Calu3 (cell line): ENCODE results near the gene EIF3K. TPM values are rescaled to one million over a fixed set of nuclear protein-coding genes. Genes with fewer than 3 reads are reported as not detected.
A peak's percentile ranks its signal among the peaks of the same experiment; 100 is the strongest.

ENCODE experiments used
- BruUV-seq: library from RNA; stranded (reverse); fragments of 400-500 nt; replicated peaks from 2 replicates; lab custom pipeline; 2021; lab: Mats Ljungman, UMichigan
- CTCF ChIA-PET: fragments of 300-600 bp; sonication (Branson Sonifier 250); formaldehyde crosslinking; loops from one replicate; lab custom pipeline; 2022; ENCODE audit warnings: antibody characterized with exemption; lab: Charles Lee
- DNase-seq: peaks from one replicate; pipeline ENCODE4 v3.0.0; 2022
- H3K27ac Mint-ChIP-seq: one replicate; pipeline ENCODE4 v1.8.0; 2022; ENCODE audit warnings: mixed read lengths; ENCODE audit not compliant: unreplicated experiment
- H3K27me3 Mint-ChIP-seq: one replicate; pipeline ENCODE4 v1.8.0; 2022; ENCODE audit warnings: mixed read lengths; ENCODE audit not compliant: unreplicated experiment
- H3K36me3 Mint-ChIP-seq: one replicate; pipeline ENCODE4 v1.8.0; 2022; ENCODE audit warnings: mild to moderate bottlenecking, moderate library complexity, mixed read lengths; ENCODE audit not compliant: insufficient read depth, unreplicated experiment
- H3K4me1 Mint-ChIP-seq: one replicate; pipeline ENCODE4 v1.8.0; 2022; ENCODE audit warnings: mild to moderate bottlenecking, low read depth, mixed read lengths; ENCODE audit not compliant: unreplicated experiment
- H3K4me3 Mint-ChIP-seq: one replicate; pipeline ENCODE4 v1.8.0; 2022; ENCODE audit warnings: mild to moderate bottlenecking, low read depth, moderate library complexity, mixed read lengths; ENCODE audit not compliant: unreplicated experiment
- H3K9me3 Mint-ChIP-seq: one replicate; pipeline ENCODE4 v1.8.0; 2022; ENCODE audit warnings: low read depth, mixed read lengths; ENCODE audit not compliant: unreplicated experiment
- intact Hi-C: fragments of 100-400 bp; cut with micrococcal nuclease; formaldehyde crosslinking; loops from one replicate; pipeline ENCODE4 v1.10.0; 2022; ENCODE audit not compliant: unreplicated experiment
- total RNA-seq: library from RNA; stranded (reverse); gene quantifications from 2 replicates; pipeline ENCODE4 v1.2.3, GENCODE V29; 2022
- TF ChIP-seq, protein P1 (sequence below): fragments of 200-600 bp; IDR thresholded peaks from one replicate; pipeline ENCODE4 v1.8.0; 2022; ENCODE audit warnings: antibody characterized with exemption; ENCODE audit not compliant: unreplicated experiment

EIF3K gene
- total RNA-seq, 1 experiment from 2014 or later: 334 TPM

DNA sequence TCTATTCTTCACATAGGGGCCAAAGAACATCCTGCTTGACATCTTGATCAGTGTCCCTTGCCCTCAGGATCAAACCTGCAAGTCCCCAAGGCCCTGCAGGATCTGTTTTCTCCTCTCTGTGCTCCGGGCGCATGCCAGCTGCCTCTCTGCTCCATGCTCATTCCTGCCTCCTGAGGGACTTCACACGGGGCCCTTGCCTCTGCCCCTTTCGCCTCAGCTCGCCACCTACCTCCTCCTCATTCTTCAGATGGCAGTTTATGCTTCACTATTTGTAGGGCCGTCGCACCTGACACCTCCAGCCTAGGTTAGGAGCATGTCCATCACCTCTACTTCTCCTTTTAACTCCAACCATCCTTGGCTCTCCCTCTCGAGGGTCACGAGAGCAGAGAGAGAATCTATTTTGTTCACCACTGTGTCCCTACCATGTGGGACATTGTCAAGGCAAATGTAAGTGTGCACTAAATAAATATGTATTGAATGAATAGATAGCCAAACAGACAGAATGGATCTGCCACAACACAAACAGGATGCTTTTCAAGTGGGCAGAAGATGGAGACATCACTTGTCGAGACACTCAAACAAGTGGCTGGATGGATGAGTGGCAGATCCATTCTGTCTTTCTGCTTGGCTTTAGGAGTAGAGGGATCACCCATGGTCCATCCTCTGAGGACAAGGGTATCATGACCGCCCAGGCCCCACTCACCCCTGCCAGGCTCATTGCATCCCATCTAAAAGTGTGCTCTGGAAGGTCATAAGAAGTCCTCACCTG, 58.1 kb downstream of the EIF3K start:
- TF ChIP-seq, protein P1, sequence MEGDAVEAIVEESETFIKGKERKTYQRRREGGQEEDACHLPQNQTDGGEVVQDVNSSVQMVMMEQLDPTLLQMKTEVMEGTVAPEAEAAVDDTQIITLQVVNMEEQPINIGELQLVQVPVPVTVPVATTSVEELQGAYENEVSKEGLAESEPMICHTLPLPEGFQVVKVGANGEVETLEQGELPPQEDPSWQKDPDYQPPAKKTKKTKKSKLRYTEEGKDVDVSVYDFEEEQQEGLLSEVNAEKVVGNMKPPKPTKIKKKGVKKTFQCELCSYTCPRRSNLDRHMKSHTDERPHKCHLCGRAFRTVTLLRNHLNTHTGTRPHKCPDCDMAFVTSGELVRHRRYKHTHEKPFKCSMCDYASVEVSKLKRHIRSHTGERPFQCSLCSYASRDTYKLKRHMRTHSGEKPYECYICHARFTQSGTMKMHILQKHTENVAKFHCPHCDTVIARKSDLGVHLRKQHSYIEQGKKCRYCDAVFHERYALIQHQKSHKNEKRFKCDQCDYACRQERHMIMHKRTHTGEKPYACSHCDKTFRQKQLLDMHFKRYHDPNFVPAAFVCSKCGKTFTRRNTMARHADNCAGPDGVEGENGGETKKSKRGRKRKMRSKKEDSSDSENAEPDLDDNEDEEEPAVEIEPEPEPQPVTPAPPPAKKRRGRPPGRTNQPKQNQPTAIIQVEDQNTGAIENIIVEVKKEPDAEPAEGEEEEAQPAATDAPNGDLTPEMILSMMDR: no peak
- no peak for DNase-seq
- Mint-ChIP-seq H3K4me1 (peaks cover 89% of the 10 kb centered on the region), H3K27me3 (no peaks in the 10 kb centered on the region), H3K27ac (peak overlapping the region; percentile 85), H3K9me3 (no peaks in the 10 kb centered on the region), H3K36me3 (peaks cover 95% of the 10 kb centered on the region), H3K4me3 (peak overlapping the region; percentile 14)
- CTCF ChIA-PET: no interaction called here
- intact Hi-C loops: no loop called here
- no TSS peak for BruUV-seq

DNA sequence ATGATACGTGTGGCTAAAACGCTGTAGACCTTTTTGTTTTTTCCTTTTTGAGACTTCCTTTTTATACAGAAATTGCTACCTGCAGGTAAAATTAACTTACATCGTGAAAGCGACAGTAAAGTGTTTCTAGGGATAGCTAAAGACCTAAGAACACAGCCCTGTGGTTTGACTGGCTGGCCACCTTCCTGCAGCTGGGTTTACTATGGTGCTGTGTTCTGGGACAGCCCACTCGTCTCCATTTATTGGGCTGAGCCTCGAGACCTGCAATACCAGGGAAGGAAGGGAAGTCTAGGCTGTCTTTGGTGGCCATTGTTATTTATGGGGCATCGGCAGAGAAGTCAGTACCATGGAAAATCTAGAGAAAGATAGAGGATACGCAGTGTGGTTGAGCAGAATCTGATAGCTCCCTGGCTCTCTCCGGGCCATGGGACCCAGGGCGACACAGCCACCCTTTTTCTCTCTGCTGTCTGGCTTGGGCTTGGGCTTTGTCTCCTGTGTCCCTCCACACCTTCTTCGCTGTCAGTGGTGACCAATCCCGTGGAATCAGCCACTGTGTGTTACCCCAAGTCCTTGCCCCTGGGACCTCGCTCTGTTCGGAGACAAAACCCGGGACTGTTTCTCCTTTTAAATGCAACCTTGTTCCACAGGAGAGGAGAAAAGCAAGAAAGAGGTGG, 59.4 kb downstream of the EIF3K start:
- TF ChIP-seq, protein P1: no peak
- Mint-ChIP-seq H3K4me3 (peak overlapping the region; percentile 31), H3K9me3 (peaks cover 3% of the 10 kb centered on the region), H3K4me1 (peaks cover 94% of the 10 kb centered on the region), H3K27ac (peak overlapping the region; percentile 85), H3K36me3 (peaks cover 98% of the 10 kb centered on the region), H3K27me3 (no peaks in the 10 kb centered on the region)
- CTCF ChIA-PET: interaction anchor here (0.9 kb wide), 1 partner anchor 16 kb away, joined by 3 read pairs; no protein-coding TSS in a partner anchor
- intact Hi-C loops: no loop called here
- no peak for DNase-seq
- no TSS peak for BruUV-seq

DNA sequence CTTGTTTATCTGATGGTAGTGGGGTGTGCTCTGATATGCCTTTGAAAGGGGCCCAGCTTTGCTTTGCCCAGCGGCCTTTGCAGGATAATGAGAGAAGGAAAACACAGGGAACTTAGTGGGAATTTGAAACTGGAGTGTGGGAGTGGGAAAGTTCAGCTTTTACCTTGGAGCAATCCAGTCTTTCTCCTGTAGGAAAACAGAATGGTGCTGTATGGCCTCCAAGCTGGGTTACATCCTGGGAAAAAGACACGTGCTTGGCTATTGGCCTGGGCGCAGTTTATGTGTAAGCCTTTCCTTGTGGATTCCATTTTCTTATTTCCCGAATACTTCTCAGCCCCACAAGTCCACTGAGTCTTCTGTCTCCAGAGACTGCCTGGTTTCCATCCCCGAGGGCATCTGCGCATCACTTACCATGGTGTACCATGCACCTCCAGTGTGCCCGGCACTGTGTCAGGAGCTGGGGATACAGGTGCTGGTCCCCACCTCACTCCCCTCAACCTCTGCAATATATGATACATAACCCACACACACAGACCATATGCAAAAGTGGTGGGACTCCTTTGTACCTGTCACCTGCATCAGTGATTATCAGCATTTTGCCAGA, 60.0 kb downstream of the EIF3K start:
- peak overlapping the region; percentile 31 for H3K4me3 Mint-ChIP-seq
- peak overlapping the region; percentile 85 for H3K27ac Mint-ChIP-seq
- intact Hi-C loops: no loop called here
- TF ChIP-seq, protein P1: no peak
- H3K27me3 Mint-ChIP-seq: no peaks in the 10 kb centered on the region
- peaks cover 3% of the 10 kb centered on the region for H3K9me3 Mint-ChIP-seq
- H3K4me1 Mint-ChIP-seq: peaks cover 97% of the 10 kb centered on the region
- CTCF ChIA-PET: no interaction called here
- no peak for DNase-seq
- BruUV-seq: no TSS peak
- peaks cover 100% of the 10 kb centered on the region for H3K36me3 Mint-ChIP-seq

GRCh38 chr19:38679839-38680238, 60.9 kb downstream of the EIF3K start:
- CTCF ChIA-PET: interaction anchor here (0.5 to 0.6 kb wide), 2 partner anchors 135 to 159 kb away, joined by 3 to 4 read pairs; no protein-coding TSS in a partner anchor
- no peaks in the 10 kb centered on the region for H3K27me3 Mint-ChIP-seq
- peaks cover 97% of the 10 kb centered on the region for H3K4me1 Mint-ChIP-seq
- peak overlapping the region; percentile 31 for H3K4me3 Mint-ChIP-seq
- BruUV-seq: no TSS peak
- TF ChIP-seq, protein P1: no peak
- intact Hi-C loops: no loop called here
- peaks cover 3% of the 10 kb centered on the region for H3K9me3 Mint-ChIP-seq
- no peak for DNase-seq
- peaks cover 100% of the 10 kb centered on the region for H3K36me3 Mint-ChIP-seq
- H3K27ac Mint-ChIP-seq: peak overlapping the region; percentile 85
